CD4-positive, alpha-beta T cell treated with Interleukin-4 for 1 hour (primary cell): ENCODE results near the gene TRMT61B.

Experiments
- DNase-seq, 2 donors: peaks; one replicate each; pipeline ENCODE4 v3.0.0-alpha.2; 2020 to 2022

The TRMT61B gene

DNA sequence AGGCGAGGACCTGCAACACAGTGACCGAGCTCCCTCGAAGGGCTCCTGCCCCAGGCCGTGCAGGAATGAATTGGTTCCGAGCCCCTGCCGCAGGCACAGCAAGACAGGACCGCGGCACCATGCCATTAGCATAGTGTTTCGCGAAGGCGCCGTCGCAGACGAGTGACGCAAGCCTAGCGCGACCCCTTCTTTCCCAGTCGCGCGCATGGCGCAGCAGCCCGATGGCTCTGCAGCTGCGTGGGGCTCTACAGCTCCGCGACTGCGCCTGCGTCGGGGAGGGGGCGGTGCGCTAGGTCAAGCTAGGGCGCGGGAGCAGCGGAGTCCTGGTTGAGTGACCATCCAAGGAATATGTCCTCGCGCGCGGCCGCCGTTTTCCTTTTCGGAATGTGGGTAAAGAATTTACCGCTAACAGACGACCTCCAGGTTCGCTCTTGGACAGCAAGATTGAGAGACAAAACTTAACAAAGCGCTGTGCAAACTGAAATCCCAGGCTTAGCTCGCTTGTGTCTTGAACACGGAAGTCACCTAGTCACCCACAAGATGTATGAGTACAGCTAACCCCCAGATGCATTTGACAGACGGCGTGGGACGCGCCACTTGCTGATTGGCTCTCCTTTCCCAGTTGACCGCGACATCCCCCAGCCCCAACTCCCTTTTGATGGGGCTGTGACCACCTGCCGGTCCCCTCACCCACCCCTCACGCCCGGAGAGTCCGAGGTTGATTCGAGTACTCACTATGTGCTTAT is at the start of gene TRMT61B:
Gene TRMT61B (minus strand): TSS at position 164 of the 746 bp plus-strand sequence. CDS start 32 bp downstream, at position 132.
- peak; percentile 95 to 96 for DNase-seq

DNA sequence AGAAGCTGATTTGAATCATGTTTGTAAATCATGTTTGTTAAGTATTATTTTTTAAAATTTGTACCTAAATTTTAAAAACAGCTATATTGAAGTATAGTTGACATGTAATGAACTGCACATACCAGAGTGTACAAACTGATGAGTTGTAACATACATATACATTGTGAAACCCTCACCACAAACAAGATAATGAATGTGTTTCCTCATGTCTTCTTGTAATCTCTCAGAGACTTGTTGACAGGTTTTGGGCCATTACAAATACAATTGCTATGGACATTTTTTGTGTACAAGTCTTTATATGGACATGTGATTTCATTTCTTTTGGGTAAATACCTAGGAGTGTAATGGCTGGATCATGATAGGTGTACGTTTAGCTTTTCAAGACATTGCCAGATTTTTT is 45.8 kb upstream of the TRMT61B start:
- no peak for DNase-seq

DNA sequence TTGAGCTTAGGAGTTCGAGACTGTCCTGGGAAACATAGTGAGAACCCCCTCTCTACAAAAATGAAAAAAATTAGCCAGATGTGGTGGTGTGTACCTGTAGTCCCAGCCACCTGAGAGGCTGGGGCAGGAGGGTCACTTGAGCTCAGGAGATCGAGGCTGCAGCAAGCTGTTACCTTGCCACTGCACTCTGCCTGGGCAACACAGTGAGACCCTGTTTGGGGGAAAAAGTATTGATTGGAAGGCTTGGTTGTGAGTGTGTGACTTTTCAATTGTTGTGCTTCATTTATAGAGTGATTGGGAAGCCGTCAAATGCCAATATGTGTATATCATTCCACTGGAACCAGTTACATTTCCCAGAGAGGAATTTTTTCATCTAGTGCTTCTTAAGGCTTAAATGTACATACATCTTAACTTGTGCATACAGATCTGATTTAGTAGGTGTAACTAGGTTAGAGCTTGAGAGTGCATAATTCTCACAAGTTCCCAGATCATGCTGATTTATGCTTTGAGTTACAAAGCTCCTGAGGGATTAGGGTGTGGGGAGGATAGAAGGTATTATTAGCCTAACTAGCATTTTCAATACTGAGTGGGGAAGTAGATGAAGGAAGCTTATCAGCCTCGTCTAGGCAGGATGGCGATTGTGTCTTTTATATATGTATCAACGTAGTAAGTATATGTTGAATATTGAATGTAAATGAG is 39.7 kb upstream of the TRMT61B start:
- no peak for DNase-seq

DNA sequence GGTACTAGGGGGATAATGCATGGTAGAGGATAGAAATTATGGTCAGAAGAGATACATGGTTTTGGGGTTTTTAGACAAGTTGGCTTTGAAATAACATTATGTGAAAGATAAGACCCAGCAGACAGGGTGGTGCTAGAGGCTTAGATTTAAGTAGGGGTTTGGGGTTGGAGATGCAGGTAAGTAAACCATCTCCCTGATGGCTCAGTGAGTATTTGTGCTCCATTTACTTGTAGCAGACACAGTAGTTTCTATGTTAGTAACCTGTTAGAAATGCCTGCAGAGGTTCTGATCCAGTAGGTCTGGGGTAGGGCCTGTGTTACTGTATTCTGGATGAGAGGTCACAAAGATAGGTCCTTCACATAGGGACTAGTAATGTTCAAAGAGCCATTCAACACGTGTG is 38.1 kb upstream of the TRMT61B start:
- DNase-seq: no peak

DNA sequence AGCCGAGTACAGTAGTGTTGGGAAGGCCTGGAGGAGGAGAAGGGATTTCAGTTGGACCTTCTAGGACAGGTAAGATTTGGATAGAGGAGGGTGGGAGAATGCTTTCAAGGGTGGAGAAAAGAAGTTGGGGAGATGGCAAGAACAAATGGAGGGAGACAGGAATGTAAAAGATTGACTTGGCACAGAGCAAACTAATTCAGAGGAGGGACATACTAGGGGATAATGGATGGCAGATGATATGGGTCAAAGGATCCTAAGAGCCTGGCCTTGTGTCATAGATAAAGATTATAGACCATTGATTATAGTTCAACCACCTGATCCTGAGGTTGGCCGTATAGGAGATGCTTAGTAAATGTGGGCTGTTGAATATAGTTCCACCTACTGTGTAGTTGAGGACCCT is 36.7 kb upstream of the TRMT61B start:
- no peak for DNase-seq

GRCh38 chr2:28906376-28906775 is 36.3 kb upstream of the TRMT61B start:
- DNase-seq: no peak

DNA sequence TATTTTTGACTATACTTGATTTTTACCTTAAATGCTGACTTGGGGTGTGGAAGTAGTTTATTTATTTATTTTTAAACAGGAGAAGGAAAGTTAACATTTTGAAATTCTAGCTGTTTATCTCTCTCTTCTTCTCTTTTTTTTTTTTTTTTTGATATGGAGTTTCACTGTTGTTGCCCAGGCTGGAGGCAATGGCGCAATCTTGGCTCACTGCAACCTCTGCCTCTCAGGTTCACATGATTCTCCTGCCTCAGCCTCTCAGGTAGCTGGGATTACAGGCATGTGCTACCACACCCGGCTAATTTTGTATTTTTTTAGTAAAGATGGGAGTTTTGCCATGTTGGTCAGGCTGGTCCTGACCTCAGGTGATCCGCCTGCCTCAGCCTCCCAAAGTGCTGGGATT is 35.4 kb upstream of the TRMT61B start:
- DNase-seq: no peak

GRCh38 chr2:28904802-28905457 is 34.8 kb upstream of the TRMT61B start:
- DNase-seq: no peak

- DNase-seq: no peak
Observed at GRCh38 chr2:28904295-28904694, 34.2 kb upstream of the TRMT61B start.

DNA sequence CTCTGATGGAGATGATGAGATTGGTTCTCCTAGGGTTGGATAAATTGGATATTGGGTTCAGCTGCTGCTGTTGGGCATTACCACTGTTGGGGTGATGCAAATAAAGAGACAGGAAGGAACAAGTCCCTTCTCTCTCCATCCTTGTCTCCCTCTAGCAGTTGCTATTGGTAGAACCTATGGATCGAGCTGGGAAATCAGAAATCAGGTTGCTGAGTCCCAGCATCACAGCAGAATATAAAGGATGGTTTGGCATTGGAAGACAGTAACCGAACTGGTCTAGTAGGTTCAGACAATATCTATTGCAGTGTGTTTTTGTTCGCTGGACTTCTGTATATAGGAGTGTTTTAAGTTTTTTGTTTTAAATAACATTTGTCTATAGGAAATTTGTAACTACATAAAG is 32.5 kb upstream of the TRMT61B start:
- no peak for DNase-seq

- DNase-seq: no peak
Observed at GRCh38 chr2:28901841-28902240, 31.7 kb upstream of the TRMT61B start.

GRCh38 chr2:28901202-28901601 is 31.1 kb upstream of the TRMT61B start:
- DNase-seq: no peak

DNA sequence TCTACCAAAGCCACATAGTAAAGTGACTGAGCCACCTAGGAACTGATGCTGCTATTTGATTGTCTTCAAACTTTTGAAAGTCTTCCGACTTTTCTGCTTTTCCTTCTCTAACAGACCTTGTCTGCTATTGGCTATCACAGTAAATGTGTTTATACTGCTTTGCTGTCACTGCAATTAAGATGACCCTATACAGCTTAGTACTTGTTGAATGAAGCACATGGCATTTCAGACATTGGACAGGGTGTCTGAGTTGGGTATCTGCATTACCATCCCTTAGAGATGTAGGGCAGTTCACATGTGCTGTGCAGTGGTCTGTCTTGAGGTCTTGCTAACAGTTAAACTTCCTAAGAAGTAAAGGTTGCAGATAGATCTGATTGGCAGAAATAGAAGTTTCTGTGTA is 27.9 kb upstream of the TRMT61B start:
- no peak for DNase-seq

DNA sequence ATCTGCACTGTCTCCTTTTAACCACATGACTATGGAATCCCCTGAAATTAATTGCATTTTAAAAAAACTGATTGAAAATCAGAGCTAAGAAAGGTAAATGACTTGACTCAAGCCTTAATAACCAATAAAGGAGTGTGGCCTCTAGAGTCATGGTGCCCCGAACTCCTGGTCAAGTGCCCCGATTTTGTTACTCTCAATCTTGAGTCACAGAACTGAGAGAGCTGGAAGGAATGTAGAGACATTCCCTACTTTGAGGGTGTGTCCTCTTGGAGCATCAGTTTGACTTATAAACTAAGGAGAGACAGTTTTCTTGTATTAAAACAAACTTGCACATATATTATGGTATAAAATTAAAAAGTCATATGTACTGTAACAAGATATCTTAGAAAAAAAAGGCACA is 26.8 kb upstream of the TRMT61B start:
- DNase-seq: no peak

GRCh38 chr2:28895189-28895893 is 25.2 kb upstream of the TRMT61B start:
- peak in 1 of 2 donors; percentile 29 for DNase-seq

GRCh38 chr2:28894470-28895188 is 24.5 kb upstream of the TRMT61B start, which contains the start of gene WDR43:
Gene WDR43, plus strand, starts transcription at chr2:28894667. Its CDS starts 32 bp downstream, at chr2:28894699.
- peak; percentile 98 to 99 for DNase-seq

GRCh38 chr2:28893488-28893887 is 23.4 kb upstream of the TRMT61B start:
- no peak for DNase-seq

GRCh38 chr2:28880193-28880592 is 10.1 kb upstream of the TRMT61B start:
- no peak for DNase-seq

GRCh38 chr2:28871620-28872019 is 1.5 kb upstream of the TRMT61B start:
- no peak for DNase-seq

GRCh38 chr2:28869494-28870145 is 489 bp downstream of the TRMT61B start:
- DNase-seq: no peak

GRCh38 chr2:28868611-28869010 is 1.5 kb downstream of the TRMT61B start:
- DNase-seq: no peak

DNA sequence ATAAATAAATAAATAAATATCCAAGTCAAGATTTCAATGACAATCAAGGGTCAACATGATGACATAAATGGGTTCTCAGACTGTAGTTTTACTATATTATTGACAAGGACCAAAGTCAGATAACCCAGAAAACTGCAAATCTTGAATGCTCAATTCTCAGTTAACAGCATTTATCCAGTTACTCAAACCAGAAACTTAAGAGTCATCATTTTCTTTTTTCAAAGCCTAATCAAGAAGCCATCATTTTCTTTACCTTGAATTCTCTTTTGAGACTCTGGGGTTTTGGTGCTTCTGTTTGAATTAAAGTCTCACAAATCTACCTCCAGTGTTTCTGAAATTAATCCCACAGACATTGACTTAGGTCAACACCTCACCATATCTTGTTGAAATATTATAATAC is 14.1 kb downstream of the TRMT61B start:
- DNase-seq: no peak
